GM12878 (cell line): ENCODE data around the gene NSFL1C. TPM values are rescaled to one million over a fixed set of nuclear protein-coding genes. Genes with fewer than 3 reads are reported as not detected.

Experiments used
- ATAC-seq: fragments of 200-7000 bp; cut with Tn5 transposase; 3 replicates; pipeline ENCODE4 v1.9.1; 2020; ENCODE audit warnings: mild to moderate bottlenecking, moderate library complexity
- BruUV-seq: library from RNA; stranded (reverse); fragments of 400-500 nt; replicated peaks from 2 replicates; lab custom pipeline; 2021; lab: Mats Ljungman, UMichigan
- CTCF ChIA-PET: fragments of 300-600 bp; sonication (Branson Sonifier 250); formaldehyde crosslinking; extraction: SDS; loops from one replicate; lab custom pipeline; 2021; ENCODE audit warnings: inconsistent platforms; lab: Yijun Ruan, JAX
- POLR2A ChIA-PET: fragments of 350-600 bp; formaldehyde crosslinking; extraction: SDS; loops from one replicate; lab custom pipeline; 2021; ENCODE audit warnings: inconsistent platforms; lab: Charles Lee
- RAD21 ChIA-PET: fragments of 300-600 bp; sonication (Branson Sonifier 250); formaldehyde crosslinking; loops from one replicate; lab custom pipeline; 2023; ENCODE audit warnings: antibody characterized with exemption; ENCODE audit not compliant: unreplicated experiment; lab: Charles Lee
- SMC1A ChIA-PET: fragments of 300-600 bp; sonication (Branson Sonifier 250); formaldehyde crosslinking; loops from one replicate; lab custom pipeline; 2023; ENCODE audit not compliant: unreplicated experiment, uncharacterized antibody; lab: Charles Lee
- DNase-seq: peaks from one replicate; pipeline ENCODE4 v3.0.0-alpha.2; 2011; ENCODE audit warnings: low read depth, low spot score
- FAIRE-seq: peaks from 3 replicates; lab custom pipeline; 2011; peaks lifted over from hg19 to GRCh38; lab: Jason Lieb, UNC
- H2AFZ ChIP-seq: 2 replicates; pipeline ENCODE4 v1.6.0; 2011; ENCODE audit warnings: low read depth, low read length, control low read depth; ENCODE audit not compliant: control insufficient read depth
- H3K27ac ChIP-seq: 2 replicates; pipeline ENCODE4 v1.5.1; 2011; ENCODE audit warnings: control low read depth; ENCODE audit not compliant: control insufficient read depth, insufficient read depth
- H3K27me3 ChIP-seq, 2 experiments: replicated peaks in 1 of 2; 2 replicates each; pipeline versions ENCODE4 v1.6.0 to v1.6.1; 2011; ENCODE audit warnings: low read length in 1 of 2; ENCODE audit not compliant: control insufficient read depth in 2 of 2, insufficient read depth in 2 of 2
- H3K36me3 ChIP-seq, 2 experiments: 2 replicates each; pipeline ENCODE4 v1.5.1; 2011; ENCODE audit warnings: low read length in 1 of 2; ENCODE audit not compliant: control insufficient read depth in 2 of 2, insufficient read depth in 2 of 2
- H3K4me1 ChIP-seq: 2 replicates; pipeline ENCODE4 v1.6.1; 2011; ENCODE audit warnings: mild to moderate bottlenecking, low read length, moderate library complexity, mixed read lengths; ENCODE audit not compliant: control insufficient read depth, insufficient read depth
- H3K4me2 ChIP-seq: 2 replicates; pipeline ENCODE4 v1.6.0; 2011; ENCODE audit warnings: control low read depth; ENCODE audit not compliant: control insufficient read depth, insufficient read depth
- H3K4me3 ChIP-seq: fragments of 200-600 bp; sonication (generic); 2 replicates; pipeline ENCODE4 v1.5.1; 2016
- H3K79me2 ChIP-seq: 2 replicates; pipeline ENCODE4 v1.6.0; 2011; ENCODE audit warnings: low read length; ENCODE audit not compliant: control insufficient read depth, insufficient read depth
- H3K9ac ChIP-seq: 2 replicates; pipeline ENCODE4 v1.8.0; 2011; ENCODE audit warnings: low read length, control low read depth, mixed read lengths; ENCODE audit not compliant: control insufficient read depth, insufficient read depth
- H3K9me3 ChIP-seq: replicated peaks from 3 replicates; pipeline ENCODE4 v1.5.1; 2011; ENCODE audit warnings: mild to moderate bottlenecking, low read length; ENCODE audit not compliant: control insufficient read depth, insufficient read depth
- H4K20me1 ChIP-seq: 2 replicates; pipeline ENCODE4 v1.6.0; 2011; ENCODE audit not compliant: control insufficient read depth, insufficient read depth
- EGR1 ChIP-seq, 2 experiments: IDR thresholded peaks; 1 replicate in 1 of 2; 2 replicates in 1 of 2; pipeline ENCODE4 v1.6.1; 2011 to 2012; ENCODE audit warnings: low read depth in 2 of 2, low read length in 2 of 2, borderline replicate concordance in 1 of 2, mild to moderate bottlenecking in 1 of 2, moderate library complexity in 1 of 2
- GABPA ChIP-seq: IDR thresholded peaks from 2 replicates; pipeline ENCODE4 v1.6.1; 2014; ENCODE audit warnings: antibody characterized with exemption, low read depth, mild to moderate bottlenecking, inconsistent platforms
- HDGF ChIP-seq: fragments of 450-650 bp; IDR thresholded peaks from 2 replicates; pipeline ENCODE4 v1.6.1; 2016; ENCODE audit warnings: antibody characterized with exemption
- KLF5 ChIP-seq: fragments of 450-650 bp; IDR thresholded peaks from 2 replicates; pipeline ENCODE4 v1.6.1; 2014; ENCODE audit warnings: mild to moderate bottlenecking; ENCODE audit not compliant: partially characterized antibody
- POLR2A ChIP-seq: IDR thresholded peaks from 2 replicates; pipeline ENCODE4 v1.6.1; 2011; ENCODE audit warnings: low read depth, mild to moderate bottlenecking, low read length
- SP1 ChIP-seq: IDR thresholded peaks from one replicate; pipeline ENCODE4 v1.6.1; 2011; ENCODE audit warnings: low read depth, low read length
- ZSCAN29 ChIP-seq: fragments of 450-650 bp; IDR thresholded peaks from 2 replicates; pipeline ENCODE4 v1.6.1; 2017; ENCODE audit warnings: mild to moderate bottlenecking, moderate library complexity
- ZZZ3 ChIP-seq: IDR thresholded peaks from 2 replicates; pipeline ENCODE4 v1.6.1; 2011; ENCODE audit warnings: low read depth; ENCODE audit not compliant: control insufficient read depth, insufficient read length
- WGBS: methylation state at CpG from one replicate; pipeline ENCODE4 v1.1.6; 2016; ENCODE audit warnings: low lambda C conversion rate; ENCODE audit not compliant: insufficient replicate concordance, insufficient coverage; ENCODE audit errors: missing lambda C conversion rate; 5-methylcytosine and 5-hydroxymethylcytosine counted together
- in situ Hi-C: fragments of 300-500 bp; cut with MboI; formaldehyde crosslinking; loops from 9 replicates; pipeline ENCODE4 v1.14.3; 2018; ENCODE audit warnings: mixed read lengths
- intact Hi-C: fragments of 100-400 bp; cut with micrococcal nuclease; formaldehyde crosslinking; loops from one replicate; pipeline ENCODE4 v1.14.2; 2022; ENCODE audit not compliant: unreplicated experiment
- polyA plus RNA-seq, 11 experiments: library from polyadenylated mRNA; depleted of rRNA in 4 of 11; unstranded in 6 of 11; stranded (reverse) in 5 of 11; fragments of >200 nt; fragmentation: Nextera tagmentation in 4 of 11; fragmentation: Illumina TruSeq in 1 of 11; extraction: Ambion mirVana in 4 of 11; extraction: Trizol in 1 of 11; gene quantifications; 1 replicate in 1 of 11; 2 replicates in 10 of 11; pipeline versions ENCODE4 v1.2.1 to v1.2.3, GENCODE V29; 2011 to 2016; ENCODE audit warnings: inconsistent platforms in 2 of 11, missing spikeins in 2 of 11, low read depth in 1 of 11
- total RNA-seq, 4 experiments: library from RNA; depleted of rRNA in 3 of 4; stranded (reverse); fragments of >200 nt in 3 of 4; fragmentation: Illumina TruSeq in 1 of 4; extraction: Trizol in 1 of 4; gene quantifications; 2 replicates each; pipeline versions ENCODE4 v1.2.1 to v1.2.3, GENCODE V29; 2013 to 2021
- TF ChIP-seq, protein P1 (sequence below): IDR thresholded peaks from 2 replicates; pipeline ENCODE4 v1.6.1; 2012; ENCODE audit warnings: low read depth, low read length, improper control_type of control experiment
- TF ChIP-seq, protein P2 (sequence below): fragments of 450-650 bp; IDR thresholded peaks from 2 replicates; pipeline ENCODE4 v1.6.1; 2017; ENCODE audit warnings: mild to moderate bottlenecking, moderate library complexity
- TF ChIP-seq, protein P3 (sequence below): fragments of 450-650 bp; formaldehyde crosslinking; IDR thresholded peaks from 2 replicates; pipeline ENCODE4 v1.5.0; 2022; ENCODE audit warnings: mild to moderate bottlenecking, missing genetic modification characterization
- TF ChIP-seq, protein P4 (sequence below): fragments of 450-650 bp; IDR thresholded peaks from 2 replicates; pipeline ENCODE4 v1.6.1; 2016; ENCODE audit warnings: mild to moderate bottlenecking

The NSFL1C gene
- total and polyA plus RNA-seq, 10 of the 15 experiments (the other 5 are each of a cell fraction or from before 2014, with no cell fraction given): 21.5 to 100 (median 38.1) TPM

DNA sequence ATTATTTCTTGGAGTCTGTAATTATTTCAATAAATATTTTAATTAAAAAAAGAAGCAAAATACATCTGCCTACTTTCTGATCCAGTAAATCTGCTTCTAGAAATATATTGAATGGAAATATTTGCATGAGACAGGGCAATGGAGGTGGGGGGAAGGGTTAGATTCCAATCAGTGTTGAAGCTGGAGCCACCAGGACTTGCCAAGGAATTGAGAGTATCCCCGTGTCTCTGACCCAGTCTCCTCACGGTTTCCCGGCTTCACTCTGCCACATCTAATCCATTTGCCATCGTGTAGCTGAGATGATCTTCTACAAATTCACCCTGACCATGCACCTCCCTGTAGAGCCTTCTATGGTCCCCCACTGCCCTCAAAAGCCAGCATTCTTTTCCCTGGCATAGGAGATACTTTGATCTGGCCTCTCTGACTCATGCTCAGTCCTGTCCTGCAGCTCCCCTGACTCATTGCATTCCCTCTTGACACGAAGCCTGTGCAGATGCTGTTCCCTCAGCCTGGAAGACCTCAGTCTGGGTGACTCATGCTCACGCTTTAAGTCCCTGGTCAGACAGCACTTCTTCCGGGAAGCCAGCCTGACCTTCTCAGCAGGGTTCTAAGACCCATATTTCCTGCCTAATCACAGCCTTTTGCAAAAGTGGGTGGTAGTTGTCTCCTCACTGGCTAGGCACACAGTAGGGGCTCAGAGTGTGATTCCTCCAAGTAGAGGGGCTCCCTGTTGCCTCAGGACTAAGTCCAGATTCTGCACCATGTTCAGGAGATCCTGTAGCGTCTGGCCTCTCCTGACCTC lies 50.8 kb downstream of the NSFL1C start:
- FAIRE-seq: no peak
- TF ChIP-seq GABPA (no peak), ZSCAN29 (no peak), ZZZ3 (no peak), HDGF (no peak), EGR1 (IDR thresholded peaks at IDR 0.05; ENCODE audit: borderline replicate concordance in 1 of 2, low read depth in 2 of 2, low read length in 2 of 2) (no peak), POLR2A (no peak), KLF5 (no peak), SP1 (no peak)
- TF ChIP-seq, protein P1, sequence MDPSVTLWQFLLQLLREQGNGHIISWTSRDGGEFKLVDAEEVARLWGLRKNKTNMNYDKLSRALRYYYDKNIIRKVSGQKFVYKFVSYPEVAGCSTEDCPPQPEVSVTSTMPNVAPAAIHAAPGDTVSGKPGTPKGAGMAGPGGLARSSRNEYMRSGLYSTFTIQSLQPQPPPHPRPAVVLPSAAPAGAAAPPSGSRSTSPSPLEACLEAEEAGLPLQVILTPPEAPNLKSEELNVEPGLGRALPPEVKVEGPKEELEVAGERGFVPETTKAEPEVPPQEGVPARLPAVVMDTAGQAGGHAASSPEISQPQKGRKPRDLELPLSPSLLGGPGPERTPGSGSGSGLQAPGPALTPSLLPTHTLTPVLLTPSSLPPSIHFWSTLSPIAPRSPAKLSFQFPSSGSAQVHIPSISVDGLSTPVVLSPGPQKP: no peak
- TF ChIP-seq, protein P2, sequence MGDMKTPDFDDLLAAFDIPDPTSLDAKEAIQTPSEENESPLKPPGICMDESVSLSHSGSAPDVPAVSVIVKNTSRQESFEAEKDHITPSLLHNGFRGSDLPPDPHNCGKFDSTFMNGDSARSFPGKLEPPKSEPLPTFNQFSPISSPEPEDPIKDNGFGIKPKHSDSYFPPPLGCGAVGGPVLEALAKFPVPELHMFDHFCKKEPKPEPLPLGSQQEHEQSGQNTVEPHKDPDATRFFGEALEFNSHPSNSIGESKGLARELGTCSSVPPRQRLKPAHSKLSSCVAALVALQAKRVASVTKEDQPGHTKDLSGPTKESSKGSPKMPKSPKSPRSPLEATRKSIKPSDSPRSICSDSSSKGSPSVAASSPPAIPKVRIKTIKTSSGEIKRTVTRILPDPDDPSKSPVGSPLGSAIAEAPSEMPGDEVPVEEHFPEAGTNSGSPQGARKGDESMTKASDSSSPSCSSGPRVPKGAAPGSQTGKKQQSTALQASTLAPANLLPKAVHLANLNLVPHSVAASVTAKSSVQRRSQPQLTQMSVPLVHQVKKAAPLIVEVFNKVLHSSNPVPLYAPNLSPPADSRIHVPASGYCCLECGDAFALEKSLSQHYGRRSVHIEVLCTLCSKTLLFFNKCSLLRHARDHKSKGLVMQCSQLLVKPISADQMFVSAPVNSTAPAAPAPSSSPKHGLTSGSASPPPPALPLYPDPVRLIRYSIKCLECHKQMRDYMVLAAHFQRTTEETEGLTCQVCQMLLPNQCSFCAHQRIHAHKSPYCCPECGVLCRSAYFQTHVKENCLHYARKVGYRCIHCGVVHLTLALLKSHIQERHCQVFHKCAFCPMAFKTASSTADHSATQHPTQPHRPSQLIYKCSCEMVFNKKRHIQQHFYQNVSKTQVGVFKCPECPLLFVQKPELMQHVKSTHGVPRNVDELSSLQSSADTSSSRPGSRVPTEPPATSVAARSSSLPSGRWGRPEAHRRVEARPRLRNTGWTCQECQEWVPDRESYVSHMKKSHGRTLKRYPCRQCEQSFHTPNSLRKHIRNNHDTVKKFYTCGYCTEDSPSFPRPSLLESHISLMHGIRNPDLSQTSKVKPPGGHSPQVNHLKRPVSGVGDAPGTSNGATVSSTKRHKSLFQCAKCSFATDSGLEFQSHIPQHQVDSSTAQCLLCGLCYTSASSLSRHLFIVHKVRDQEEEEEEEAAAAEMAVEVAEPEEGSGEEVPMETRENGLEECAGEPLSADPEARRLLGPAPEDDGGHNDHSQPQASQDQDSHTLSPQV: no peak
- TF ChIP-seq, protein P3, sequence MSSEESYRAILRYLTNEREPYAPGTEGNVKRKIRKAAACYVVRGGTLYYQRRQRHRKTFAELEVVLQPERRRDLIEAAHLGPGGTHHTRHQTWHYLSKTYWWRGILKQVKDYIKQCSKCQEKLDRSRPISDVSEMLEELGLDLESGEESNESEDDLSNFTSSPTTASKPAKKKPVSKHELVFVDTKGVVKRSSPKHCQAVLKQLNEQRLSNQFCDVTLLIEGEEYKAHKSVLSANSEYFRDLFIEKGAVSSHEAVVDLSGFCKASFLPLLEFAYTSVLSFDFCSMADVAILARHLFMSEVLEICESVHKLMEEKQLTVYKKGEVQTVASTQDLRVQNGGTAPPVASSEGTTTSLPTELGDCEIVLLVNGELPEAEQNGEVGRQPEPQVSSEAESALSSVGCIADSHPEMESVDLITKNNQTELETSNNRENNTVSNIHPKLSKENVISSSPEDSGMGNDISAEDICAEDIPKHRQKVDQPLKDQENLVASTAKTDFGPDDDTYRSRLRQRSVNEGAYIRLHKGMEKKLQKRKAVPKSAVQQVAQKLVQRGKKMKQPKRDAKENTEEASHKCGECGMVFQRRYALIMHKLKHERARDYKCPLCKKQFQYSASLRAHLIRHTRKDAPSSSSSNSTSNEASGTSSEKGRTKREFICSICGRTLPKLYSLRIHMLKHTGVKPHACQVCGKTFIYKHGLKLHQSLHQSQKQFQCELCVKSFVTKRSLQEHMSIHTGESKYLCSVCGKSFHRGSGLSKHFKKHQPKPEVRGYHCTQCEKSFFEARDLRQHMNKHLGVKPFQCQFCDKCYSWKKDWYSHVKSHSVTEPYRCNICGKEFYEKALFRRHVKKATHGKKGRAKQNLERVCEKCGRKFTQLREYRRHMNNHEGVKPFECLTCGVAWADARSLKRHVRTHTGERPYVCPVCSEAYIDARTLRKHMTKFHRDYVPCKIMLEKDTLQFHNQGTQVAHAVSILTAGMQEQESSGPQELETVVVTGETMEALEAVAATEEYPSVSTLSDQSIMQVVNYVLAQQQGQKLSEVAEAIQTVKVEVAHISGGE (CRISPR knock-in tag): no peak
- TF ChIP-seq, protein P4, sequence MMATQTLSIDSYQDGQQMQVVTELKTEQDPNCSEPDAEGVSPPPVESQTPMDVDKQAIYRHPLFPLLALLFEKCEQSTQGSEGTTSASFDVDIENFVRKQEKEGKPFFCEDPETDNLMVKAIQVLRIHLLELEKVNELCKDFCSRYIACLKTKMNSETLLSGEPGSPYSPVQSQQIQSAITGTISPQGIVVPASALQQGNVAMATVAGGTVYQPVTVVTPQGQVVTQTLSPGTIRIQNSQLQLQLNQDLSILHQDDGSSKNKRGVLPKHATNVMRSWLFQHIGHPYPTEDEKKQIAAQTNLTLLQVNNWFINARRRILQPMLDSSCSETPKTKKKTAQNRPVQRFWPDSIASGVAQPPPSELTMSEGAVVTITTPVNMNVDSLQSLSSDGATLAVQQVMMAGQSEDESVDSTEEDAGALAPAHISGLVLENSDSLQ: no peak

More for the DNA sequence above, 50.8 kb downstream of the NSFL1C start:
- Histone ChIP-seq H3K9ac (no peak overlapping the region), H3K4me3 (no peak overlapping the region), H3K4me1 (no peaks in the 10 kb centered on the region), H3K4me2 (no peak overlapping the region), H4K20me1 (no peaks in the 10 kb centered on the region), H3K9me3 (no peaks in the 10 kb centered on the region; the same call in 2 of the 3 replicates), H2AFZ (no peak overlapping the region), H3K27me3 (peaks cover 0 to under 1% of the 10 kb centered on the region in 2 experiments; a peak in 1 of 4 replicates), H3K79me2 (no peaks in the 10 kb centered on the region), H3K27ac (no peak overlapping the region), H3K36me3 (no peaks in the 10 kb centered on the region)
- intact Hi-C loops: no loop called here
- ChIA-PET SMC1A (no interaction called here), CTCF (no interaction called here), POLR2A (no interaction called here), RAD21 (no interaction called here)
- BruUV-seq: no TSS peak
- DNase-seq: no peak
- 22% methylated on average over 8 of the region's 8 CpGs for WGBS
- no peak for ATAC-seq
- in situ Hi-C loops: no loop called here
